GM12875 (cell line): ENCODE data around the gene FBXL14.

ENCODE experiments used
- H3K4me3 ChIP-seq: one replicate; pipeline ENCODE4 v1.5.1; 2011; ENCODE audit warnings: low read depth, low read length, control low read depth
- TF ChIP-seq, protein P1 (sequence below): IDR thresholded peaks from 2 replicates; pipeline ENCODE4 v1.5.1; 2011; ENCODE audit warnings: low read depth, mild to moderate bottlenecking, control low read depth, inconsistent platforms, low read length, moderate library complexity, borderline replicate concordance; ENCODE audit not compliant: insufficient read depth

FBXL14 gene

GRCh38 chr12:1517734-1518525 lies 76.5 kb downstream of the FBXL14 start:
- TF ChIP-seq, protein P1, sequence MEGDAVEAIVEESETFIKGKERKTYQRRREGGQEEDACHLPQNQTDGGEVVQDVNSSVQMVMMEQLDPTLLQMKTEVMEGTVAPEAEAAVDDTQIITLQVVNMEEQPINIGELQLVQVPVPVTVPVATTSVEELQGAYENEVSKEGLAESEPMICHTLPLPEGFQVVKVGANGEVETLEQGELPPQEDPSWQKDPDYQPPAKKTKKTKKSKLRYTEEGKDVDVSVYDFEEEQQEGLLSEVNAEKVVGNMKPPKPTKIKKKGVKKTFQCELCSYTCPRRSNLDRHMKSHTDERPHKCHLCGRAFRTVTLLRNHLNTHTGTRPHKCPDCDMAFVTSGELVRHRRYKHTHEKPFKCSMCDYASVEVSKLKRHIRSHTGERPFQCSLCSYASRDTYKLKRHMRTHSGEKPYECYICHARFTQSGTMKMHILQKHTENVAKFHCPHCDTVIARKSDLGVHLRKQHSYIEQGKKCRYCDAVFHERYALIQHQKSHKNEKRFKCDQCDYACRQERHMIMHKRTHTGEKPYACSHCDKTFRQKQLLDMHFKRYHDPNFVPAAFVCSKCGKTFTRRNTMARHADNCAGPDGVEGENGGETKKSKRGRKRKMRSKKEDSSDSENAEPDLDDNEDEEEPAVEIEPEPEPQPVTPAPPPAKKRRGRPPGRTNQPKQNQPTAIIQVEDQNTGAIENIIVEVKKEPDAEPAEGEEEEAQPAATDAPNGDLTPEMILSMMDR = no peak
- no peak overlapping the region for H3K4me3 ChIP-seq

DNA sequence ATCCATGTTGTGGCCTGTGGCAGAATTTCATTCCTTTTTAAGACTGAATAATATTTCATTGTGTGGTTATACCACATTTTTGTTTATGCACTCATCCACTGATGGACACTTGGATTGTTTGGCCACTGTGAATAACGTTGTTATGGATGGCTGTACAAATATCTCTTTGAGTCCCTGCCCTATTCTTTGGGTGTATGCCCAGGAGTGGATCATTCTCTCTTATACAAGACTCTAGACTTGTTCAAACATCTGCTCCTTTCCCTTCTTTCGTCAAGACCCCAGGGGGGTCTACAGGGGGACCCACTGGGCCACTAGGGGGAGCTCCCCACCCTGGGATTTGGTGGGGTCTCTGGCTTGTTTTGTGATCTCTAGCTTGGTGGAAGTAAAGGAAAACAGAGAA lies 77.4 kb downstream of the FBXL14 start:
- H3K4me3 ChIP-seq = no peak overlapping the region

More for the DNA sequence above, 77.4 kb downstream of the FBXL14 start:
- TF ChIP-seq, protein P1 = peak; percentile 71
